ENCODE data around the gene U2AF2. TPM values are rescaled to one million over a fixed set of nuclear protein-coding genes. Genes with fewer than 3 reads are reported as not detected.

Gene U2AF2
- total and polyA plus RNA-seq, 9 of the 15 experiments (the other 6 are each of a cell fraction or from before 2014, with no cell fraction given), result 3.0 to 331 (median 157) TPM

DNA sequence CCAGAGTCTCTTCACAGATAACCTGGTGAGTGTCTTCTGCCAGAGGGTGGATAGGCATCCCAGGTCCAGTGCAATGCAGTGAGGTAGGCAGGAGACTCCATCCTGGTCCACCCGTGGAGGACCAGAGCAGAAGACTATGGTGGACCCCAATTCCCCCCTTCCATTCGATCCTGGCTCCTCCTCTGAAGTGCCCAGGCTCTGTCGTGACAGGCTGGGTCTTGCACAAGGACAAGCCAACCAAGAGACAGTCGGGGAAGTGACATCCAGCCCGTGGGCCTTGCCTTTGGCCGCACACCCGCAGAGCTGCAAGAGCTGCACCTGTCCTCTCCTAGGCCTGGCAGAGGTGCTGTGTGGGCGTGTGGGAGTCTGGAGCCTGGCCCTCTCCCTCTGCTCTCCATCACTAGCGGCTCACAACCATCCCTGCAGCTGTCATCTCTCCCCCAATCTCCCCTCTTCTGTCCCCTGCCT, 33.6 kb upstream of the U2AF2 start:
- Histone ChIP-seq H3K36me3 (ENCODE audit: control insufficient read depth, insufficient read depth, low read length) (peaks cover 22% of the 10 kb centered on the region; the same call in 2 of the 3 replicates), H2AFZ (ENCODE audit: low read depth, low read length) (no peak overlapping the region), H3K4me3 (no peak overlapping the region), H3K4me2 (ENCODE audit: insufficient read depth, low read length) (no peak overlapping the region), H3K9me3 (replicated peaks; ENCODE audit: control insufficient read depth, insufficient read depth, low read depth, low read length) (no peaks in the 10 kb centered on the region), H3K79me2 (ENCODE audit: control insufficient read depth, insufficient read depth, low read length) (peaks cover 7% of the 10 kb centered on the region; the same call in 2 of the 3 replicates), H3K27ac (ENCODE audit: extremely low read depth, low read depth, low read length) (no peak overlapping the region), H4K20me1 (replicated peaks; ENCODE audit: control insufficient read depth, insufficient read depth, low read length) (no peaks in the 10 kb centered on the region; the same call in 1 of the 2 replicates), H3K9ac (ENCODE audit: insufficient read depth in 1 of 2, low read depth in 2 of 2, low read length in 2 of 2) (no peak overlapping the region), H3K4me1 (replicated peaks in 1 of 2; ENCODE audit: control insufficient read depth in 2 of 2, insufficient read depth in 2 of 2, low read length in 2 of 2) (peaks cover 9 to 16% of the 10 kb centered on the region in 2 experiments; a peak in 4 of 5 replicates), H3K9me1 (ENCODE audit: control insufficient read depth, insufficient read depth, low read length) (peaks cover 3% of the 10 kb centered on the region), H3K27me3 (ENCODE audit: control insufficient read depth in 2 of 2, insufficient read depth in 2 of 2, low read length in 2 of 2) (no peaks in the 10 kb centered on the region)
- peak; percentile 11; the same call in 1 of the 2 replicates for TF ChIP-seq POLR2G (IDR thresholded peaks at IDR 0.05; ENCODE audit: low read depth, low read length)
- no peak for TF ChIP-seq RAD51 (IDR thresholded peaks at IDR 0.05; ENCODE audit: borderline replicate concordance, low read depth)
- no peak for TF ChIP-seq CHCHD3 (CRISPR knock-in tag; IDR thresholded peaks at IDR 0.05)
- TF ChIP-seq, protein P1, sequence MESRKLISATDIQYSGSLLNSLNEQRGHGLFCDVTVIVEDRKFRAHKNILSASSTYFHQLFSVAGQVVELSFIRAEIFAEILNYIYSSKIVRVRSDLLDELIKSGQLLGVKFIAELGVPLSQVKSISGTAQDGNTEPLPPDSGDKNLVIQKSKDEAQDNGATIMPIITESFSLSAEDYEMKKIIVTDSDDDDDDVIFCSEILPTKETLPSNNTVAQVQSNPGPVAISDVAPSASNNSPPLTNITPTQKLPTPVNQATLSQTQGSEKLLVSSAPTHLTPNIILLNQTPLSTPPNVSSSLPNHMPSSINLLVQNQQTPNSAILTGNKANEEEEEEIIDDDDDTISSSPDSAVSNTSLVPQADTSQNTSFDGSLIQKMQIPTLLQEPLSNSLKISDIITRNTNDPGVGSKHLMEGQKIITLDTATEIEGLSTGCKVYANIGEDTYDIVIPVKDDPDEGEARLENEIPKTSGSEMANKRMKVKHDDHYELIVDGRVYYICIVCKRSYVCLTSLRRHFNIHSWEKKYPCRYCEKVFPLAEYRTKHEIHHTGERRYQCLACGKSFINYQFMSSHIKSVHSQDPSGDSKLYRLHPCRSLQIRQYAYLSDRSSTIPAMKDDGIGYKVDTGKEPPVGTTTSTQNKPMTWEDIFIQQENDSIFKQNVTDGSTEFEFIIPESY (CRISPR knock-in tag; IDR thresholded peaks at IDR 0.05), result no peak
- TSS peak; percentile 42 for BruUV-seq (replicated peaks)
- DNase-seq (ENCODE audit: extremely low read depth in 1 of 4, low spot score in 3 of 4), result peak in 1 of 4 experiments; percentile 6
- intact Hi-C loops (cut with micrococcal nuclease) (no loop called here), in situ Hi-C loops (cut with MboI) (loop anchor here (10.0 kb wide), 1 partner anchor 336 kb away; the partner anchor contains the start of genes BRSK1 and HSPBP1)
- no peak for FAIRE-seq
- 83% methylated on average over 7 of the region's 9 CpGs for WGBS (ENCODE audit: insufficient coverage, low coverage, missing lambda C conversion rate)
- ATAC-seq, result no peak
- ChIA-PET CTCF (ENCODE audit: low intra/inter-chr PET ratio) (no interaction called here), POLR2A (interaction anchor here (1.0 to 2.0 kb wide), 2 partner anchors 15 to 22 kb away, joined by 4 to 11 read pairs; partner anchors contain the start of genes FIZ1 and ZNF865)

Data from K562 (cell line).